Ovary (tissue), 9 donors: Measurements from ENCODE around the gene RNF40. TPM values are rescaled to one million over a fixed set of nuclear protein-coding genes. Genes with fewer than 3 reads are reported as not detected.

ENCODE experiments used
- DNase-seq, 5 donors: peaks; one replicate each; pipeline ENCODE4 v3.0.0-alpha.2; 2019 to 2020
- H3K27ac ChIP-seq, 2 donors: fragments of 200-600 bp; one replicate each; pipeline versions ENCODE4 v1.5.1 to v1.8.0; 2019 to 2022
- H3K27me3 ChIP-seq: fragments of 200-600 bp; one replicate; pipeline ENCODE4 v1.8.0; 2022
- H3K36me3 ChIP-seq: fragments of 200-600 bp; sonication (generic); one replicate; pipeline ENCODE4 v1.5.1; 2019
- H3K4me1 ChIP-seq: one replicate; pipeline ENCODE4 v1.8.1; 2013; ENCODE audit warnings: mild to moderate bottlenecking, moderate library complexity; ENCODE audit not compliant: insufficient read depth
- H3K4me3 ChIP-seq: fragments of 200-600 bp; sonication (generic); one replicate; pipeline ENCODE4 v1.5.1; 2017
- H3K9me3 ChIP-seq, 2 donors: fragments of 200-600 bp in 1 of 2; sonication (generic) in 1 of 2; one replicate each; pipeline versions ENCODE4 v1.5.1 to v1.8.1; 2013 to 2019; ENCODE audit warnings: mild to moderate bottlenecking in 1 of 2, moderate library complexity in 1 of 2
- EP300 ChIP-seq: sonication (generic); formaldehyde crosslinking; IDR thresholded peaks from one replicate; pipeline ENCODE4 v1.6.1; 2017; ENCODE audit warnings: antibody characterized with exemption
- POLR2A ChIP-seq: fragments of 450-650 bp; IDR thresholded peaks from one replicate; pipeline ENCODE4 v1.6.1; 2017; ENCODE audit warnings: antibody characterized with exemption, mild to moderate bottlenecking, moderate library complexity
- WGBS, 3 donors: extraction: QIAGEN DNeasy Blood & Tissue Kit in 1 of 3; methylation state at CpG; one replicate each; pipeline versions ENCODE4 v1.1.5 to v1.1.7; 2013 to 2017; 5-methylcytosine and 5-hydroxymethylcytosine counted together
- intact Hi-C, 4 donors: fragments of 100-400 bp; cut with DNase I; formaldehyde crosslinking; loops; one replicate each; pipeline versions ENCODE4 v1.11.0 to v1.15.1; 2022 to 2023
- polyA plus RNA-seq, 2 donors: library from polyadenylated mRNA; stranded (reverse); fragments of 200-250 nt in 1 of 2; fragments of 350-450 nt in 1 of 2; fragmentation: Illumina TruSeq in 1 of 2; extraction: RNeasy Lipid Tissue Mini Kit (QIAGEN cat#74804) in 1 of 2; gene quantifications; one replicate each; pipeline ENCODE4 v1.2.3, GENCODE V29; 2013 to 2014
- total RNA-seq, 7 donors: library from RNA; depleted of rRNA in 2 of 7; stranded (reverse); fragments of >200 nt in 2 of 7; fragmentation: NEBNext Ultra II Directional in 3 of 7; extraction: Animal tissue kit (Norgen Biotek cat#: 25700) in 3 of 7; gene quantifications; one replicate each; pipeline versions ENCODE4 v1.1.0 to v1.2.4, GENCODE V29; 2016 to 2023
- TF ChIP-seq, protein P1 (sequence below), 3 donors: fragments of 450-650 bp in 2 of 3; fragments of 200-600 bp in 1 of 3; IDR thresholded peaks; one replicate each; pipeline versions ENCODE4 v1.5.1 to v1.8.0; 2016 to 2022; ENCODE audit warnings: antibody characterized with exemption in 3 of 3, mild to moderate bottlenecking in 1 of 3
- donor health status: DM: no; HTN: no; CAD: no; lungs with moderate emphysema.
- donor health status: DM: no; HTN: no; CAD: no.
- donor health status: Bipolar disorder and iron deficiency.
- donor health status: DM: yes; HTN: yes; CAD: no.
- donor health status: DM: no; HTN: no; CAD: no.
- donor health status: DM: yes; HTN: yes; CAD: no.

RNF40 gene
- total and polyA plus RNA-seq, 9 donors = 67.2 to 143 (median 94.3) TPM

DNA sequence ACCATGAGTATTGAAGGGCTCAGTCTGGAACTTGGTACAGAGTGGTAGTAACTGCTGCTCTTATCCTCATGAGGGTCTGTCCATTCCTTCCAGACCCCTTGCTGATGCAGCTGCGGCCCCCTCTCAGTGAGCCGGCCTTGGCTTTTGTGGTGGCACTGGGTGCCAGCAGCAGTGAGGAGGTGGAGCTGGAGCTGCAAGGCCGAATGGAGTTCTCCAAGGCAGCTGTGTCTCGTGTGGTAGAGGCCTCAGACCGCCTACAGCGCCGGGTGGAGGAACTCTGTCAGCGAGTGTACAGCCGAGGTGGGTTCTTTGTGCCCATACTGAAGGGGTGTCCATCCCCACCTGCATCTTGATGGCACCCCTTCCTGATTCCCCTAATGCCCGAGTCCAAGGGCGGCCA, 2.0 kb downstream of the RNF40 start:
- peak in 1 of 5 donors; percentile 29 for DNase-seq
- intact Hi-C loops = no loop called here
- no peaks in the 10 kb centered on the region for H3K36me3 ChIP-seq

DNA sequence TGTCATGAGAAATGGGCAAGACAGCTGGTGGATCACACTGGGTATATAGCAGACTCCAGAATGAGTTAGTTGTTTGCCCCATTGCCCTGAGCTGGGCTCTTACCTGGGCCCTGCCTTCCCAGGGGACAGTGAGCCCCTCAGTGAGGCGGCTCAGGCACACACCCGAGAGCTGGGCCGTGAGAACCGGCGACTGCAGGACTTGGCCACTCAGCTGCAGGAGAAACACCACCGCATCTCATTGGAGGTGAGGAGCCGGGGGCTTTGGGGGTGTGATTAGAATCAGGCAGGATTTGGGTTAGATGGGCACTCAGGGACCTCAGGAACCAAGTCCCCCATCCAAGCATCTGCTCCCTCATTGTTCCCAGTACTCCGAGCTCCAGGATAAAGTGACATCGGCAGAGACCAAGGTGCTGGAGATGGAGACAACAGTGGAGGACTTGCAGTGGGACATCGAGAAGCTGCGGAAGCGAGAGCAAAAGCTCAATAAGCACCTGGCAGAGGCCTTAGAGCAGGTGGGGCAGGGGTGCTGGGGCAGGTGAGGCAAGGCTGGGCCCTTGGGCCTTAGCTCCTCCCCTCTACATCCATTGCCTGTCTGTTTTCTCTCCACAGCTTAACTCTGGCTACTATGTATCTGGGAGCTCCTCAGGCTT, 2.8 kb downstream of the RNF40 start:
- 90 to 93% (median 92%) methylated on average over 12 of the region's 12 CpGs for WGBS, 3 donors
- intact Hi-C loops = no loop called here
- no peaks in the 10 kb centered on the region for H3K36me3 ChIP-seq
- DNase-seq = peak in 1 of 5 donors; percentile 30
- H3K27me3 ChIP-seq = no peaks in the 10 kb centered on the region
- H3K4me3 ChIP-seq = no peak overlapping the region
- peaks cover 6% of the 10 kb centered on the region for H3K4me1 ChIP-seq
- TF ChIP-seq EP300 = no peak
- no peak for TF ChIP-seq POLR2A
- TF ChIP-seq, protein P1, sequence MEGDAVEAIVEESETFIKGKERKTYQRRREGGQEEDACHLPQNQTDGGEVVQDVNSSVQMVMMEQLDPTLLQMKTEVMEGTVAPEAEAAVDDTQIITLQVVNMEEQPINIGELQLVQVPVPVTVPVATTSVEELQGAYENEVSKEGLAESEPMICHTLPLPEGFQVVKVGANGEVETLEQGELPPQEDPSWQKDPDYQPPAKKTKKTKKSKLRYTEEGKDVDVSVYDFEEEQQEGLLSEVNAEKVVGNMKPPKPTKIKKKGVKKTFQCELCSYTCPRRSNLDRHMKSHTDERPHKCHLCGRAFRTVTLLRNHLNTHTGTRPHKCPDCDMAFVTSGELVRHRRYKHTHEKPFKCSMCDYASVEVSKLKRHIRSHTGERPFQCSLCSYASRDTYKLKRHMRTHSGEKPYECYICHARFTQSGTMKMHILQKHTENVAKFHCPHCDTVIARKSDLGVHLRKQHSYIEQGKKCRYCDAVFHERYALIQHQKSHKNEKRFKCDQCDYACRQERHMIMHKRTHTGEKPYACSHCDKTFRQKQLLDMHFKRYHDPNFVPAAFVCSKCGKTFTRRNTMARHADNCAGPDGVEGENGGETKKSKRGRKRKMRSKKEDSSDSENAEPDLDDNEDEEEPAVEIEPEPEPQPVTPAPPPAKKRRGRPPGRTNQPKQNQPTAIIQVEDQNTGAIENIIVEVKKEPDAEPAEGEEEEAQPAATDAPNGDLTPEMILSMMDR (IDR thresholded peaks at IDR 0.05) = no peak
- no peak overlapping the region for H3K27ac ChIP-seq
- H3K9me3 ChIP-seq = no peaks in the 10 kb centered on the region

More for the DNA sequence above, 2.0 kb downstream of the RNF40 start:
- H3K9me3 ChIP-seq = no peaks in the 10 kb centered on the region
- WGBS, 3 donors = 82 to 84% (median 83%) methylated on average over 11 of the region's 11 CpGs
- peaks cover 6% of the 10 kb centered on the region for H3K4me1 ChIP-seq
- no peaks in the 10 kb centered on the region for H3K27me3 ChIP-seq
- H3K4me3 ChIP-seq = no peak overlapping the region
- TF ChIP-seq POLR2A (no peak), EP300 (no peak)
- TF ChIP-seq, protein P1 (IDR thresholded peaks at IDR 0.05) = no peak
- H3K27ac ChIP-seq = no peak overlapping the region

DNA sequence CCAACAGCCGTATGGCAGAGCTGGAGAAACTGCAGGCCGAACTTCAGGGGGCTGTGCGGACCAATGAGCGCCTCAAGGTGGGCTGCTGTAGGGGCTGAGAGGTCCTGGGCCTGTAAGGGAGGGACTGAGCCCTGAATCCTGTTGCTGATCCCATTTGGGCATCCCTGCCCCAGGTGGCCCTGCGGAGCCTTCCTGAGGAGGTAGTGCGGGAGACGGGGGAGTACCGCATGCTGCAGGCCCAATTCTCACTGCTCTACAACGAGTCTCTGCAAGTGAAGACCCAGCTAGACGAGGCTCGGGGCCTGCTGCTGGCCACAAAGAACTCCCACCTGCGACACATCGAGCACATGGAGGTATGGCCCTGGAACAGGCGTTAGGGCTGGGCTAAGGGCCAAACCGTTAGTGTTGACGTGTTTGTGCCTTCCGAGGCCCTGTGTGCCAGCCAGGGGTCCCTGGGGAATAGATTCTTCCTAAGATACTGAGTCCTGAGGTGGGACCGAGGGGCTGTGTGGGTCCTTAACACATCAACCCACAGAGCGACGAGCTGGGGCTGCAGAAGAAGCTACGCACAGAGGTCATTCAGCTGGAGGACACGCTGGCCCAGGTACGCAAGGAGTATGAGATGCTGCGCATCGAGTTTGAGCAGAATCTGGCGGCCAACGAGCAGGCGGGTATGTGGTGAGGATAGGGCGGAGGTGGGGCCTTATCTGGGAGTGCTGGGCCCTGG, 4.2 kb downstream of the RNF40 start:
- intact Hi-C loops = no loop called here
- Histone ChIP-seq H3K27me3 (no peaks in the 10 kb centered on the region), H3K36me3 (no peaks in the 10 kb centered on the region), H3K27ac (no peak overlapping the region), H3K9me3 (no peaks in the 10 kb centered on the region), H3K4me3 (no peak overlapping the region), H3K4me1 (no peaks in the 10 kb centered on the region)
- TF ChIP-seq EP300 = no peak
- no peak for TF ChIP-seq POLR2A
- TF ChIP-seq, protein P1 (IDR thresholded peaks at IDR 0.05) = no peak
- DNase-seq = peak in 1 of 5 donors; percentile 31
- WGBS, 3 donors = 79 to 87% (median 86%) methylated on average over 27 to 29 of the region's 29 CpGs

DNA sequence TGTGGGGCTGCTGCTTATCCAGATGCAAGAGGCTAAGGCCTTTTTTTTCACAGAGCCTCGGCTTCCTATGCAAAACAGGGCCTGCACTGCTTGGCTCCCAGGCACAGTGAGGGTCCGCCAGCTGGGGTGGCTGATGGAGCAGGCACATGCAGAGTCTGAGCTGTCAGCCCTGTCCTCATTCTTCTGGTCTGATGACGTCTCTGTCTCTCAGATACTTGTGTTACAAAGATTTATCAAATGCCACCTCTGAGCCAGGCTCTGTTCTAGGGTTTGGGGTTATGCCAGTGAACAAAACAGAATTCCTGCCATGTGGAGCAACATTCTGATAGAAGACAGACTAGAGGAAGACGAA, 4.8 kb downstream of the RNF40 start:
- WGBS, 3 donors = 69 to 78% (median 71%) methylated on average over 4 of the region's 4 CpGs
- H3K27me3 ChIP-seq = no peaks in the 10 kb centered on the region
- TF ChIP-seq, protein P1 (IDR thresholded peaks at IDR 0.05) = no peak
- TF ChIP-seq EP300 (no peak), POLR2A (no peak)
- DNase-seq = no peak
- H3K4me3 ChIP-seq = no peak overlapping the region
- no peaks in the 10 kb centered on the region for H3K9me3 ChIP-seq
- no peaks in the 10 kb centered on the region for H3K4me1 ChIP-seq
- no peak overlapping the region for H3K27ac ChIP-seq
- intact Hi-C loops = no loop called here
- H3K36me3 ChIP-seq = no peaks in the 10 kb centered on the region
